K562 (cell line): ENCODE data around the gene MARK2. TPM values are rescaled to one million over a fixed set of nuclear protein-coding genes. Genes with fewer than 3 reads are reported as not detected.

Source experiments
- AFF4 ChIP-seq: sonication (generic); formaldehyde crosslinking; IDR thresholded peaks from 2 replicates; pipeline ENCODE4 v1.8.0; 2023; ENCODE audit warnings: mild to moderate bottlenecking, missing genetic modification reagents
- CREM ChIP-seq: IDR thresholded peaks from 2 replicates; pipeline ENCODE4 v1.6.1; 2014; ENCODE audit warnings: antibody characterized with exemption, low read depth
- CTCFL ChIP-seq: IDR thresholded peaks from 2 replicates; pipeline ENCODE4 v1.6.1; 2011; ENCODE audit warnings: borderline replicate concordance, low read depth, mild to moderate bottlenecking, moderate library complexity, low read length; ENCODE audit not compliant: insufficient read depth, poor library complexity, severe bottlenecking
- ELF2 ChIP-seq: fragments of 250-450 bp; sonication (Bioruptor Pico); IDR thresholded peaks from 2 replicates; pipeline ENCODE4 v1.5.0; 2021; ENCODE audit warnings: mild to moderate bottlenecking
- HMGN3 ChIP-seq: IDR thresholded peaks from 2 replicates; pipeline ENCODE4 v1.6.1; 2011; ENCODE audit warnings: borderline replicate concordance, low read depth, mild to moderate bottlenecking, mixed read lengths, low read length; ENCODE audit not compliant: insufficient read length; ENCODE audit errors: extremely low read depth
- RBM25 ChIP-seq: fragments of 200-400 bp; formaldehyde crosslinking; IDR thresholded peaks from 2 replicates; pipeline ENCODE4 v1.6.1; 2018; ENCODE audit warnings: low read length, low read depth, moderate library complexity; ENCODE audit not compliant: severe bottlenecking
- TFAP4 ChIP-seq: sonication (generic); formaldehyde crosslinking; IDR thresholded peaks from 2 replicates; pipeline ENCODE4 v1.8.0; 2022; ENCODE audit warnings: missing genetic modification reagents, mild to moderate bottlenecking, moderate library complexity, borderline replicate concordance
- TOE1 ChIP-seq, 2 experiments: fragments of 450-650 bp in 1 of 2; sonication (generic) in 1 of 2; formaldehyde crosslinking in 1 of 2; IDR thresholded peaks; 2 replicates each; pipeline versions ENCODE4 v1.7.1 to v1.8.0; 2016 to 2022; ENCODE audit warnings: borderline replicate concordance in 2 of 2, mild to moderate bottlenecking in 2 of 2, antibody characterized with exemption in 1 of 2, inconsistent platforms in 1 of 2, low read depth in 1 of 2, missing genetic modification reagents in 1 of 2, moderate library complexity in 1 of 2
- YBX1 ChIP-seq: fragments of 450-650 bp; IDR thresholded peaks from 2 replicates; pipeline ENCODE4 v1.7.1; 2016; ENCODE audit warnings: mild to moderate bottlenecking
- ZHX1 ChIP-seq: fragments of 150-350 bp; conservative IDR thresholded peaks from 2 replicates; pipeline ENCODE4 v1.6.1; 2014; ENCODE audit warnings: low read length
- ZNF408 ChIP-seq: fragments of 250-450 bp; sonication (Bioruptor Pico); IDR thresholded peaks from 2 replicates; pipeline ENCODE4 v1.4.0; 2020; ENCODE audit warnings: low read depth, mild to moderate bottlenecking, moderate library complexity
- ZNF589 ChIP-seq: fragments of 200-800 bp; sonication (Bioruptor generic); IDR thresholded peaks from 2 replicates; pipeline ENCODE4 v1.6.1; 2016; ENCODE audit warnings: low read depth, missing genetic modification characterization, missing compliant biosample characterization
- polyA plus RNA-seq, 8 experiments: library from polyadenylated mRNA; depleted of rRNA in 4 of 8; stranded (reverse) in 5 of 8; unstranded in 3 of 8; fragments of >200 nt; fragmentation: Nextera tagmentation in 2 of 8; fragmentation: Illumina TruSeq in 1 of 8; extraction: Ambion mirVana in 2 of 8; extraction: Trizol in 1 of 8; gene quantifications; 2 replicates each; pipeline versions ENCODE4 v1.2.1 to v1.2.3, GENCODE V29; 2011 to 2014; ENCODE audit warnings: inconsistent platforms in 1 of 8, missing spikeins in 1 of 8
- total RNA-seq, 7 experiments: library from RNA; depleted of rRNA in 6 of 7; stranded (reverse); fragments of >200 nt in 6 of 7; fragmentation: Illumina TruSeq in 2 of 7; extraction: Trizol in 2 of 7; gene quantifications; 2 replicates each; pipeline versions ENCODE4 v1.2.1 to v1.2.3, GENCODE V29; 2011 to 2021; ENCODE audit warnings: low replicate concordance in 1 of 7

Gene MARK2
- total and polyA plus RNA-seq, 9 of the 15 experiments (the other 6 are each of a cell fraction or from before 2014, with no cell fraction given): 0.32 to 43.5 (median 15.1) TPM

GRCh38 chr11:63802637-63803414 lies 36.1 kb upstream of the MARK2 start (continued):
- 0 out of 2 replicates have a peak, but pooled peaks have one; percentile 51 for TF ChIP-seq AFF4 (CRISPR knock-in tag)
- TF ChIP-seq HMGN3: no peak
- TF ChIP-seq RBM25: peak; percentile 81
- TF ChIP-seq ZNF408 (CRISPR knock-in tag): no peak
- TF ChIP-seq YBX1: no peak
- TF ChIP-seq CTCFL: no peak
- 0 out of 2 replicates have a peak, but pooled peaks have one; percentile 41 for TF ChIP-seq TFAP4 (CRISPR knock-in tag)
- TF ChIP-seq ZNF589 (CRISPR knock-in tag): no peak
- no peak for TF ChIP-seq ZHX1
- TF ChIP-seq ELF2 (CRISPR knock-in tag): no peak
- TF ChIP-seq TOE1 (IDR thresholded peaks at IDR 0.05; ENCODE audit: borderline replicate concordance): peak; percentile 87
- TF ChIP-seq TOE1 (CRISPR knock-in tag; IDR thresholded peaks at IDR 0.05; ENCODE audit: borderline replicate concordance, low read depth): no peak
- no peak for TF ChIP-seq CREM
- TF ChIP-seq, all 486 proteins: peak for 55
